Right cardiac atrium (tissue), 5 donors: ENCODE results near the gene WDFY2. TPM values are rescaled to one million over a fixed set of nuclear protein-coding genes. Genes with fewer than 3 reads are reported as not detected.

Source experiments
- ATAC-seq, 2 donors: fragments of 200-7000 bp; cut with Tn5 transposase; one replicate each; pipeline versions ENCODE4 v1.8.0 to v1.9.1; 2020; ENCODE audit warnings: moderate library complexity in 2 of 2, mild to moderate bottlenecking in 1 of 2
- DNase-seq, 3 donors: peaks; one replicate each; pipeline ENCODE4 v3.0.0-alpha.2; 2020
- H3K27ac ChIP-seq: one replicate; pipeline ENCODE4 v1.5.1; 2013; ENCODE audit warnings: mild to moderate bottlenecking, low read length, control low read depth, moderate library complexity
- H3K27me3 ChIP-seq: one replicate; pipeline ENCODE4 v1.6.1; 2013; ENCODE audit not compliant: control insufficient read depth, insufficient read depth
- H3K4me1 ChIP-seq: one replicate; pipeline ENCODE4 v1.6.1; 2013; ENCODE audit warnings: low read length; ENCODE audit not compliant: control insufficient read depth, insufficient read depth
- H3K4me3 ChIP-seq: one replicate; pipeline ENCODE4 v1.5.1; 2013; ENCODE audit warnings: low read length, control low read depth
- H3K9me3 ChIP-seq: one replicate; pipeline ENCODE4 v1.6.1; 2013; ENCODE audit warnings: low read length; ENCODE audit not compliant: control insufficient read depth
- WGBS: extraction: QIAGEN DNeasy Blood & Tissue Kit; methylation state at CpG from one replicate; pipeline ENCODE4 v1.1.7; 2013; 5-methylcytosine and 5-hydroxymethylcytosine counted together
- intact Hi-C, 4 donors: fragments of 100-400 bp; cut with DNase I; formaldehyde crosslinking; loops; one replicate each; pipeline versions ENCODE4 v1.11.0 to v1.14.0; 2022 to 2023
- polyA plus RNA-seq: library from polyadenylated mRNA; stranded (reverse); fragments of 200-250 nt; gene quantifications from one replicate; pipeline ENCODE4 v1.2.3, GENCODE V29; 2013
- total RNA-seq, 4 donors: library from RNA; stranded (reverse); fragmentation: NEBNext Ultra II Directional; extraction: Animal tissue kit (Norgen Biotek cat#: 25700); gene quantifications; one replicate each; pipeline ENCODE4 v1.2.1, GENCODE V29; 2021
- donor health status: healthy with polysubstance abuse.
- donor health status: DM: no; HTN: yes; CAD: no.
- donor health status: DM: no; HTN: no; CAD: no.
- donor health status: DM: no; HTN: yes; CAD: no; lungs with severe emphysema.
- donor health status: DM: yes; HTN: yes; CAD: no.

The WDFY2 gene
- total and polyA plus RNA-seq, 5 donors: 2.6 to 7.9 (median 5.8) TPM

- H3K27me3 ChIP-seq: no peaks in the 10 kb centered on the region
- H3K27ac ChIP-seq: no peak overlapping the region
- 94% methylated on average over 3 of the region's 3 CpGs for WGBS
- H3K4me1 ChIP-seq: peaks cover 2% of the 10 kb centered on the region
- ATAC-seq (no peak), DNase-seq (no peak)
- intact Hi-C loops: no loop called here
- no peaks in the 10 kb centered on the region for H3K9me3 ChIP-seq
- no peak overlapping the region for H3K4me3 ChIP-seq
These were observed 131.4 kb downstream of the WDFY2 start for GRCh38 chr13:51715613-51716012.

GRCh38 chr13:51717786-51718398 is 133.6 kb downstream of the WDFY2 start:
- ATAC-seq (no peak), DNase-seq (no peak)
- H3K27me3 ChIP-seq: no peaks in the 10 kb centered on the region
- 90% methylated on average over 1 of the region's 1 CpG for WGBS
- H3K4me1 ChIP-seq: peaks cover 4% of the 10 kb centered on the region
- H3K27ac ChIP-seq: no peak overlapping the region
- intact Hi-C loops: no loop called here
- H3K9me3 ChIP-seq: no peaks in the 10 kb centered on the region
- no peak overlapping the region for H3K4me3 ChIP-seq

- no peak overlapping the region for H3K4me3 ChIP-seq
- peaks cover 4% of the 10 kb centered on the region for H3K4me1 ChIP-seq
- no peak for ATAC-seq
- intact Hi-C loops: no loop called here
- no peaks in the 10 kb centered on the region for H3K27me3 ChIP-seq
- DNase-seq: no peak
- no peaks in the 10 kb centered on the region for H3K9me3 ChIP-seq
- WGBS: 93% methylated on average over 1 of the region's 1 CpG
- H3K27ac ChIP-seq: no peak overlapping the region
These were observed 135.1 kb downstream of the WDFY2 start for GRCh38 chr13:51719394-51719793.

GRCh38 chr13:51721496-51721895 is 137.2 kb downstream of the WDFY2 start:
- H3K4me1 ChIP-seq: peaks cover 4% of the 10 kb centered on the region
- intact Hi-C loops: loop anchor here in 2 of 4 donors (5.0 to 10.0 kb wide), 2 partner anchors 127 to 269 kb away; partner anchors contain the start of gene INTS6 (in 1 of the 2)
- H3K27ac ChIP-seq: peak overlapping the region; percentile 62

GRCh38 chr13:51723529-51723928 is 139.3 kb downstream of the WDFY2 start:
- 75% methylated on average over 6 of the region's 6 CpGs for WGBS
- H3K27ac ChIP-seq: no peak overlapping the region
- intact Hi-C loops: loop anchor here in 2 of 4 donors (5.0 to 10.0 kb wide), 2 partner anchors 129 to 271 kb away; partner anchors contain the start of gene INTS6 (in 1 of the 2)
- no peaks in the 10 kb centered on the region for H3K9me3 ChIP-seq
- no peak overlapping the region for H3K4me3 ChIP-seq
- no peaks in the 10 kb centered on the region for H3K27me3 ChIP-seq
- ATAC-seq (no peak), DNase-seq (no peak)
- H3K4me1 ChIP-seq: peaks cover 4% of the 10 kb centered on the region

More at GRCh38 chr13:51721496-51721895, 137.2 kb downstream of the WDFY2 start:
- peak; percentile 75 to 88 for ATAC-seq
- Histone ChIP-seq H3K27me3 (no peaks in the 10 kb centered on the region), H3K9me3 (no peaks in the 10 kb centered on the region), H3K4me3 (no peak overlapping the region)
- 49% methylated on average over 3 of the region's 3 CpGs for WGBS
- peak in 2 of 3 donors; percentile 40 to 57 for DNase-seq

- ATAC-seq: no peak
- Histone ChIP-seq H3K9me3 (no peaks in the 10 kb centered on the region), H3K27ac (no peak overlapping the region), H3K4me3 (no peak overlapping the region), H3K27me3 (no peaks in the 10 kb centered on the region), H3K4me1 (peaks cover 4% of the 10 kb centered on the region)
- intact Hi-C loops: loop anchor here in 2 of 4 donors (5.0 to 10.0 kb wide), 2 partner anchors 130 to 272 kb away; partner anchors contain the start of gene INTS6 (in 1 of the 2)
- no peak for DNase-seq
These were observed 140.5 kb downstream of the WDFY2 start for GRCh38 chr13:51724721-51725120.

GRCh38 chr13:51726446-51727193 is 142.4 kb downstream of the WDFY2 start:
- intact Hi-C loops: loop anchor here in 1 of 4 donors (10.0 kb wide), 1 partner anchor 132 kb away; no protein-coding TSS in a partner anchor
- peak overlapping the region; percentile 23 for H3K27ac ChIP-seq

GRCh38 chr13:51727634-51728274 is 143.5 kb downstream of the WDFY2 start:
- DNase-seq (no peak), ATAC-seq (no peak)
- Histone ChIP-seq H3K9me3 (no peaks in the 10 kb centered on the region), H3K27ac (no peak overlapping the region), H3K27me3 (no peaks in the 10 kb centered on the region), H3K4me3 (no peak overlapping the region), H3K4me1 (peaks cover 10% of the 10 kb centered on the region)
- intact Hi-C loops: loop anchor here in 1 of 4 donors (10.0 kb wide), 1 partner anchor 133 kb away; no protein-coding TSS in a partner anchor
- WGBS: 59% methylated on average over 8 of the region's 8 CpGs

More at GRCh38 chr13:51726446-51727193, 142.4 kb downstream of the WDFY2 start:
- ATAC-seq (peak; percentile 52 to 53), DNase-seq (no peak)
- Histone ChIP-seq H3K9me3 (no peaks in the 10 kb centered on the region), H3K4me1 (peaks cover 10% of the 10 kb centered on the region), H3K4me3 (no peak overlapping the region), H3K27me3 (no peaks in the 10 kb centered on the region)
- WGBS: 28% methylated on average over 3 of the region's 3 CpGs

DNA sequence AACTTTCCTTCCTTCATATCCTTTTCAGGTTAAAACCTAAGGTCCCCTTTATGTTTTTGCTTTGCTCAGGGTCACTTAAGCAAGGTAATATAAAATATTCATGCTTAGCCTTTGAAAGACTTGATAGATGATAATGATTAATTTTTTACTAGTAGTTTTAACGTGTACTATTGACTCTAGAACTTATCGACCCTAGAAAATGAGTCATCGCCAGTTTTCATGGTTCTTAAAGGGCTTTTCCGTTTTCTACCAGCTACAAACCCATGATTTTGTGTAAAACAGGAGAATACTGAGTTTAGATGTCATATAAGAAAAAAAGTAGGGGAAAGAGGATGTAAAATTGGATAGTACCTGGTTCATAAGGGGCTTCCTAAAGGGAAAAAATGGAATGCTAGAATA is 144.0 kb downstream of the WDFY2 start:
- no peak for DNase-seq
- Histone ChIP-seq H3K9me3 (no peaks in the 10 kb centered on the region), H3K27me3 (no peaks in the 10 kb centered on the region), H3K4me3 (no peak overlapping the region), H3K27ac (no peak overlapping the region), H3K4me1 (peaks cover 10% of the 10 kb centered on the region)
- no peak for ATAC-seq
- 79% methylated on average over 4 of the region's 4 CpGs for WGBS
- intact Hi-C loops: loop anchor here in 1 of 4 donors (10.0 kb wide), 1 partner anchor 133 kb away; no protein-coding TSS in a partner anchor

DNA sequence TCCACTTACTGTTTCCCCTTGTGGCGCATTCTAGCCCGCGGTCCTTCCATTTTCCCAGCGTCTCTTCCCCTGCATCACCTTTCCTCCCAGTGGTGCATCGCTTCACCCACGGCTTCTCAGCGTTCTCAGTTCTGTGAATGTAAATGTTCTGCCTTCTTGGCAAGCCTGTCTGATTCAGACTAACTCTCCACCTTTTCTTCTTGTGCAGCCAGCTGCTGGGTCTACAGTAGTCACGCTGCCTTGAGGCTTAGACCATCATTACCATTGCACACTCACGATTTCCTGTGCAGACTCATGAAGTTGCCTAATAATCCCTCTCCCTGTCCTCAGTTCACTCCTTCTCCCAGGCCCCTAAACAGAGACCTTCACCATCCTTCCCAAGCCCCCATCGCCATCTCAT is 144.7 kb downstream of the WDFY2 start:
- ATAC-seq (no peak), DNase-seq (no peak)
- Histone ChIP-seq H3K9me3 (no peaks in the 10 kb centered on the region), H3K4me1 (peaks cover 10% of the 10 kb centered on the region), H3K27me3 (no peaks in the 10 kb centered on the region), H3K27ac (no peak overlapping the region), H3K4me3 (no peak overlapping the region)
- WGBS: 91% methylated on average over 10 of the region's 10 CpGs
- intact Hi-C loops: loop anchor here in 1 of 4 donors (10.0 kb wide), 1 partner anchor 134 kb away; no protein-coding TSS in a partner anchor
